ENCODE data around the gene EOLA1.

GRCh38 chrX:149522916-149523315, 17.9 kb upstream of the EOLA1 start:
- TF ChIP-seq RAD21 (IDR thresholded peaks at IDR 0.05; ENCODE audit: low read depth) (no peak), REST (IDR thresholded peaks at IDR 0.05; ENCODE audit: low read depth) (no peak), POLR2A (IDR thresholded peaks at IDR 0.05; ENCODE audit: borderline replicate concordance, extremely low read depth, insufficient read depth, insufficient read length) (no peak), CTCF (IDR thresholded peaks at IDR 0.05 in 2 of 3, conservative IDR thresholded peaks at IDR 0.05 in 1 of 3; ENCODE audit: borderline replicate concordance in 1 of 3, insufficient read depth in 1 of 3, low read depth in 2 of 3, low read length in 2 of 3) (no peak), EZH2 (IDR thresholded peaks at IDR 0.05) (no peak), YY1 (IDR thresholded peaks at IDR 0.05; ENCODE audit: extremely low read depth, insufficient replicate concordance, low read depth, low read length) (no peak), MAX (IDR thresholded peaks at IDR 0.05) (no peak), CEBPB (IDR thresholded peaks at IDR 0.05; ENCODE audit: low read depth) (no peak), POLR2AphosphoS5 (IDR thresholded peaks at IDR 0.05; ENCODE audit: low read depth, low read length) (no peak), SIN3A (IDR thresholded peaks at IDR 0.05; ENCODE audit: low read depth) (no peak), ZFX (IDR thresholded peaks at IDR 0.05) (no peak), FOSL1 (IDR thresholded peaks at IDR 0.05; ENCODE audit: low read depth) (no peak), ATF3 (IDR thresholded peaks at IDR 0.05) (no peak)
